ENCODE results near the gene HJURP.

- TF ChIP-seq EP300 (IDR thresholded peaks at IDR 0.05) (no peak), POLR2AphosphoS5 (IDR thresholded peaks at IDR 0.05) (no peak)
Measured at GRCh38 chr2:233820774-233821105, 33.6 kb downstream of the HJURP start.

Data from esophagus muscularis mucosa (tissue), 3 donors.